Osteocyte (in vitro differentiated cells): Measurements from ENCODE around the gene PPP3R1. TPM values are rescaled to one million over a fixed set of nuclear protein-coding genes. Genes with fewer than 3 reads are reported as not detected.
A peak's percentile ranks its signal among the peaks of the same experiment; 100 is the strongest.

Source experiments
- DNase-seq: peaks from one replicate; pipeline ENCODE4 v3.0.0; 2021; ENCODE audit warnings: mixed read lengths; ENCODE audit not compliant: unreplicated experiment; ENCODE audit errors: extremely low spot score
- H3K27ac Mint-ChIP-seq: one replicate; pipeline ENCODE4 v1.8.0; 2021; ENCODE audit warnings: mild to moderate bottlenecking, mixed read lengths; ENCODE audit not compliant: unreplicated experiment
- H3K27me3 Mint-ChIP-seq: one replicate; pipeline ENCODE4 v1.8.0; 2021; ENCODE audit warnings: mixed read lengths; ENCODE audit not compliant: unreplicated experiment
- H3K36me3 Mint-ChIP-seq: one replicate; pipeline ENCODE4 v1.8.0; 2021; ENCODE audit warnings: mixed read lengths; ENCODE audit not compliant: unreplicated experiment
- H3K4me1 Mint-ChIP-seq: one replicate; pipeline ENCODE4 v1.8.0; 2021; ENCODE audit warnings: mixed read lengths; ENCODE audit not compliant: unreplicated experiment
- H3K4me3 Mint-ChIP-seq: one replicate; pipeline ENCODE4 v1.8.0; 2021; ENCODE audit warnings: mild to moderate bottlenecking, moderate library complexity, mixed read lengths; ENCODE audit not compliant: unreplicated experiment
- H3K9me3 Mint-ChIP-seq: one replicate; pipeline ENCODE4 v1.8.0; 2021; ENCODE audit warnings: mixed read lengths; ENCODE audit not compliant: unreplicated experiment
- total RNA-seq: library from RNA; stranded (reverse); gene quantifications from 2 replicates; pipeline ENCODE4 v1.2.1, GENCODE V29; 2021
- TF ChIP-seq, protein P1 (sequence below): fragments of 200-600 bp; sonication (generic); IDR thresholded peaks from 2 replicates; pipeline ENCODE4 v1.5.0; 2021; ENCODE audit warnings: antibody characterized with exemption, mild to moderate bottlenecking, moderate library complexity

The PPP3R1 gene
- total RNA-seq, 1 donor from 2014 or later = 68.4 TPM

DNA sequence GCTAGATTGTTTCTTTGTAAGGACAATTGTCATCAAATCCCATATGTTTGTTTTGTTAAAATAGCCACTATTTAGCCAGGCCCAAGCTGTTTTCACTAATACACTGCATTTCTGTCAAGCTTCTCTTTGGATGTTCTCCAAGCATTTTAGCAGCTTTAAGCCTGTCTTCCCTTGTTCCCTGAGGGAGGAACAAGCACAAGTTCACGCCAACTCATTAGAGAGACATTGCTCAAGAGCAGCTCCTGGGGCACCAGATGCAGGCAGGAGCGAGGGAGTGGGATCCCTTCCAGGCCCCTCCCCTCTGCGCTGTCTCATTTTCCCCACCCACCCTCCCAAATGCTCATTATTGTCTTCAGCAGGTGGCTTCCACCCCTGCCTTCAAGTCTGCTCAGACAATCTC, 32.6 kb upstream of the PPP3R1 start:
- TF ChIP-seq, protein P1, sequence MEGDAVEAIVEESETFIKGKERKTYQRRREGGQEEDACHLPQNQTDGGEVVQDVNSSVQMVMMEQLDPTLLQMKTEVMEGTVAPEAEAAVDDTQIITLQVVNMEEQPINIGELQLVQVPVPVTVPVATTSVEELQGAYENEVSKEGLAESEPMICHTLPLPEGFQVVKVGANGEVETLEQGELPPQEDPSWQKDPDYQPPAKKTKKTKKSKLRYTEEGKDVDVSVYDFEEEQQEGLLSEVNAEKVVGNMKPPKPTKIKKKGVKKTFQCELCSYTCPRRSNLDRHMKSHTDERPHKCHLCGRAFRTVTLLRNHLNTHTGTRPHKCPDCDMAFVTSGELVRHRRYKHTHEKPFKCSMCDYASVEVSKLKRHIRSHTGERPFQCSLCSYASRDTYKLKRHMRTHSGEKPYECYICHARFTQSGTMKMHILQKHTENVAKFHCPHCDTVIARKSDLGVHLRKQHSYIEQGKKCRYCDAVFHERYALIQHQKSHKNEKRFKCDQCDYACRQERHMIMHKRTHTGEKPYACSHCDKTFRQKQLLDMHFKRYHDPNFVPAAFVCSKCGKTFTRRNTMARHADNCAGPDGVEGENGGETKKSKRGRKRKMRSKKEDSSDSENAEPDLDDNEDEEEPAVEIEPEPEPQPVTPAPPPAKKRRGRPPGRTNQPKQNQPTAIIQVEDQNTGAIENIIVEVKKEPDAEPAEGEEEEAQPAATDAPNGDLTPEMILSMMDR = no peak
- peaks cover 1% of the 10 kb centered on the region for H3K4me1 Mint-ChIP-seq
- no peak for DNase-seq
- H3K27me3 Mint-ChIP-seq = no peaks in the 10 kb centered on the region
- H3K36me3 Mint-ChIP-seq = no peaks in the 10 kb centered on the region
- no peaks in the 10 kb centered on the region for H3K9me3 Mint-ChIP-seq
- H3K27ac Mint-ChIP-seq = no peak overlapping the region
- H3K4me3 Mint-ChIP-seq = no peak overlapping the region

DNA sequence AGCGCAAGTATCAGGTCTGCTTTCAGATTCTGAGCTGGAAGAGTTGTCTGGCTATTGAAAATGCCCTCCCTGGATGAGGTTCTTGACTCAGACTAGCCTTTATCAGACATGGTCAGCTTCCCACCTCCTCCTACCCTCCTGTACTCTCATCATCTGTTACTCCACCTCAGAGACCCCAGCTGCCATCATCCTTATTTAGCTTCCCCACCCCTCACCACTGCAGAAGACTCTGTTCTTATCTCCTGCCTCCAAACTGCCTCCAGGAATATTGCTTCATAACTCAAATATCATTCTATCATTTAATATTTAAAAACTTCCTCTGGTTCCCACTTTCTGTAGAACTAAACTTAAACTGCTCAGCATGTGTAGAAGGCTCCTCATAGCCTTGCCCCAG, 31.1 kb upstream of the PPP3R1 start:
- Mint-ChIP-seq H3K4me3 (no peak overlapping the region), H3K27me3 (no peaks in the 10 kb centered on the region), H3K36me3 (no peaks in the 10 kb centered on the region), H3K4me1 (peaks cover 1% of the 10 kb centered on the region), H3K27ac (no peak overlapping the region), H3K9me3 (no peaks in the 10 kb centered on the region)
- TF ChIP-seq, protein P1 = no peak
- no peak for DNase-seq

DNA sequence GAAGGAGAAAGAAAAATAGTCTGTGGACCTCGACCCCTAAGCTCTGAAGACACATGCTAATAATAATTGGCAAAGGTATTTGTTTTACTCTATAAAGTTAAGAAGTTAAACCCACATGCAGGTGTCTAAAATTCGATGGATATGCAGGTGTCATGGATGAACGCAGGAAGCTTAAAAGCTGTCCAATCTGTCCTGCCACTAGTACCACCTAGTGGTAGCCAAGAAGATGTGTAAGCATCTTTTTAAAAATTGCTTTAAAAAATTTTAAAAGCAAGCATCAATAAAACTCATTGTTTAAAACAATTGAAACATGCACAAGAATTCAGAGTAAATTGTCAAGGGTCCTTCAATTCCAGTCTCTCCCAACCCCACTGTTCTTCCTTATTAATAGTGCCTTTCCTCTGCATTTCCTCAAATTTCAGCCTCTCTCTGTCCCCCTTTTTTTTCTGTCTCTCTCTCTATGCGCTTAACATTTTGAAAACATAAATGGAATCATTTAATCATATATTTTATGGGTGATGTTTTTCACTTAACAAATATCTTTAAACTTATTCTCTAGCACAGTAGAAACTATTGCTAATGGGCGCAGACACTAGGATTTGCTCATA, 30.6 kb upstream of the PPP3R1 start:
- no peak for DNase-seq
- TF ChIP-seq, protein P1 = peak; percentile 83
- H3K27me3 Mint-ChIP-seq = no peaks in the 10 kb centered on the region
- H3K36me3 Mint-ChIP-seq = no peaks in the 10 kb centered on the region
- H3K4me3 Mint-ChIP-seq = no peak overlapping the region
- peaks cover 1% of the 10 kb centered on the region for H3K4me1 Mint-ChIP-seq
- H3K27ac Mint-ChIP-seq = no peak overlapping the region
- no peaks in the 10 kb centered on the region for H3K9me3 Mint-ChIP-seq

DNA sequence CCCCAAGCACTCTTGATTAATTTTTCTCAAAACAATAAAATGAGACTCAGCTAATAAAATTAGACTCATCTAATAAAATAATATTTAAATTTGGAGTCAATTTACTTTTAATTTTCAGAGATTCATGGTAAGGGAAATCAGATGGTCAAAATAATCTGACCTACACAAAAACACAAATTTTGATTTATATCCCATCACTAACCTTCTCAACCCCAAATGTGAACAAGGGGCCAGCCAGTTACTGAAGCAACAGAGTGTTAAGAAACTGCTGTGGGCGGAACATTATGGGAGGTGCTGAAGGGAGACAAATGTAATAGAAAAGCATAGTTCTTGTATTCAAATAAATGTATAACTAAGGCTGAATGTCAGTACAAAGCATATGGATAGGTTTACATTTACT, 28.5 kb upstream of the PPP3R1 start:
- no peaks in the 10 kb centered on the region for H3K27me3 Mint-ChIP-seq
- H3K9me3 Mint-ChIP-seq = no peaks in the 10 kb centered on the region
- no peak overlapping the region for H3K27ac Mint-ChIP-seq
- TF ChIP-seq, protein P1 = no peak
- no peak overlapping the region for H3K4me3 Mint-ChIP-seq
- H3K36me3 Mint-ChIP-seq = no peaks in the 10 kb centered on the region
- H3K4me1 Mint-ChIP-seq = peaks cover 1% of the 10 kb centered on the region
- DNase-seq = no peak

DNA sequence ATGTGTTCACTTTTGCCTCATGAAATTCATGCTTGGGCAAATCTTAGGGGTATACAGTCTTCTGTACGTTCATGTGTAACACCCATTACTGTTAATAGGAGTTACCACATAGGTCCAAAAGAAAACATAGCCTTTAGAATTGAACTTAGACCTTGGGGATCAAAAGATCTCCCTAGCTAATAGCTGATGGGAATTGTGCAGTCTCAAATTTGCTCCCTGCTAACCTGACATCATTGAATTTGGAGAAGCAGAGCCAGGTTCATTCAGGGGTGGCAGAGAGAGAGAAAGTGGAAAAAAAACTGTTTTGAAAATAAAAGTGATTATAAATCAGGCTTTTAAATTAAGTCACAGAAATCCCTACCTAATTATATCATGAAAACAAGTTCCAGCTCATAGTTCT, 28.0 kb upstream of the PPP3R1 start:
- no peak for DNase-seq
- no peaks in the 10 kb centered on the region for H3K9me3 Mint-ChIP-seq
- H3K4me3 Mint-ChIP-seq = no peak overlapping the region
- peaks cover 1% of the 10 kb centered on the region for H3K4me1 Mint-ChIP-seq
- no peak overlapping the region for H3K27ac Mint-ChIP-seq
- no peaks in the 10 kb centered on the region for H3K36me3 Mint-ChIP-seq
- TF ChIP-seq, protein P1 = no peak
- no peaks in the 10 kb centered on the region for H3K27me3 Mint-ChIP-seq
